ENCODE measurements around the gene NOC2L. TPM values are rescaled to one million over a fixed set of nuclear protein-coding genes. Genes with fewer than 3 reads are reported as not detected.

The NOC2L gene
- total RNA-seq, 4 donors from 2014 or later, result 45.6 to 61.9 (median 56.3) TPM

- Histone ChIP-seq H3K4me3 (no peak overlapping the region), H3K27ac (no peak overlapping the region), H3K4me1 (peaks cover 70% of the 10 kb centered on the region), H3K9me3 (no peaks in the 10 kb centered on the region), H3K36me3 (no peaks in the 10 kb centered on the region), H3K27me3 (peaks cover 66% of the 10 kb centered on the region)
- 64% methylated on average over 13 of the region's 22 CpGs for WGBS
- TF ChIP-seq, protein P1, sequence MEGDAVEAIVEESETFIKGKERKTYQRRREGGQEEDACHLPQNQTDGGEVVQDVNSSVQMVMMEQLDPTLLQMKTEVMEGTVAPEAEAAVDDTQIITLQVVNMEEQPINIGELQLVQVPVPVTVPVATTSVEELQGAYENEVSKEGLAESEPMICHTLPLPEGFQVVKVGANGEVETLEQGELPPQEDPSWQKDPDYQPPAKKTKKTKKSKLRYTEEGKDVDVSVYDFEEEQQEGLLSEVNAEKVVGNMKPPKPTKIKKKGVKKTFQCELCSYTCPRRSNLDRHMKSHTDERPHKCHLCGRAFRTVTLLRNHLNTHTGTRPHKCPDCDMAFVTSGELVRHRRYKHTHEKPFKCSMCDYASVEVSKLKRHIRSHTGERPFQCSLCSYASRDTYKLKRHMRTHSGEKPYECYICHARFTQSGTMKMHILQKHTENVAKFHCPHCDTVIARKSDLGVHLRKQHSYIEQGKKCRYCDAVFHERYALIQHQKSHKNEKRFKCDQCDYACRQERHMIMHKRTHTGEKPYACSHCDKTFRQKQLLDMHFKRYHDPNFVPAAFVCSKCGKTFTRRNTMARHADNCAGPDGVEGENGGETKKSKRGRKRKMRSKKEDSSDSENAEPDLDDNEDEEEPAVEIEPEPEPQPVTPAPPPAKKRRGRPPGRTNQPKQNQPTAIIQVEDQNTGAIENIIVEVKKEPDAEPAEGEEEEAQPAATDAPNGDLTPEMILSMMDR (IDR thresholded peaks at IDR 0.05), result no peak
- TF ChIP-seq EP300 (IDR thresholded peaks at IDR 0.05) (no peak), POLR2AphosphoS5 (IDR thresholded peaks at IDR 0.05) (no peak), POLR2A (IDR thresholded peaks at IDR 0.05) (no peak)
- DNase-seq (ENCODE audit: low spot score in 2 of 2), result no peak
Measured at GRCh38 chr1:1003618-1004419, 44.8 kb upstream of the NOC2L start.

GRCh38 chr1:1001057-1001783, 42.2 kb upstream of the NOC2L start:
- peak; percentile 67 to 77 for DNase-seq (ENCODE audit: low spot score in 2 of 2)
- peaks cover 72% of the 10 kb centered on the region for H3K4me1 ChIP-seq
- under 1% methylated on average over 25 of the region's 58 CpGs for WGBS
- no peak for TF ChIP-seq EP300 (IDR thresholded peaks at IDR 0.05)
- TF ChIP-seq, protein P1 (IDR thresholded peaks at IDR 0.05), result no peak
- no peak for TF ChIP-seq POLR2AphosphoS5 (IDR thresholded peaks at IDR 0.05)
- TF ChIP-seq POLR2A (IDR thresholded peaks at IDR 0.05), result no peak
- H3K27me3 ChIP-seq, result peaks cover 90% of the 10 kb centered on the region
- H3K27ac ChIP-seq, result peak overlapping the region; percentile 89
- peak overlapping the region; percentile 56 for H3K4me3 ChIP-seq
- no peaks in the 10 kb centered on the region for H3K9me3 ChIP-seq
- no peaks in the 10 kb centered on the region for H3K36me3 ChIP-seq

- H3K27ac ChIP-seq, result peak overlapping the region; percentile 89
- peak; percentile 85 for DNase-seq (ENCODE audit: low spot score in 2 of 2)
- H3K9me3 ChIP-seq, result no peaks in the 10 kb centered on the region
- H3K27me3 ChIP-seq, result peaks cover 87% of the 10 kb centered on the region
- H3K36me3 ChIP-seq, result no peaks in the 10 kb centered on the region
- TF ChIP-seq, protein P1 (IDR thresholded peaks at IDR 0.05), result no peak
- peak in 1 of 2 donors; percentile 10 for TF ChIP-seq POLR2A (IDR thresholded peaks at IDR 0.05)
- peak; percentile 16 to 68 (median 27) for TF ChIP-seq POLR2AphosphoS5 (IDR thresholded peaks at IDR 0.05)
- TF ChIP-seq EP300 (IDR thresholded peaks at IDR 0.05), result peak; percentile 96
- H3K4me1 ChIP-seq, result peaks cover 66% of the 10 kb centered on the region
- H3K4me3 ChIP-seq, result peak overlapping the region; percentile 56
- WGBS, result 0% methylated on average over 13 of the region's 75 CpGs
Measured at GRCh38 chr1:1000357-1001056, 41.5 kb upstream of the NOC2L start.

- Histone ChIP-seq H3K4me1 (peaks cover 59% of the 10 kb centered on the region), H3K4me3 (peak within 1 kb of the TSS; percentile 56), H3K27me3 (peaks cover 82% of the 10 kb centered on the region), H3K36me3 (no peaks in the 10 kb centered on the region), H3K27ac (peak within 1 kb of the TSS; percentile 89), H3K9me3 (no peaks in the 10 kb centered on the region)
- TF ChIP-seq POLR2AphosphoS5 (IDR thresholded peaks at IDR 0.05), result peak in 1 of 3 donors; percentile 26
- no peak for TF ChIP-seq EP300 (IDR thresholded peaks at IDR 0.05)
- TF ChIP-seq POLR2A (IDR thresholded peaks at IDR 0.05), result peak; percentile 41 to 84
- TF ChIP-seq, protein P1 (IDR thresholded peaks at IDR 0.05), result no peak
- peak; percentile 90 to 93 for DNase-seq (ENCODE audit: low spot score in 2 of 2)
- no CpG with 5 or more reads among the region's 95 CpGs for WGBS
Measured at GRCh38 chr1:999725-1000356, 40.8 kb upstream of the NOC2L start, which contains the start of gene HES4. TSS of gene HES4 (minus strand) at chr1:1000097. CDS start at chr1:999973, 124 bp downstream.
